Measurements from ENCODE around the gene UBN1.

GRCh38 chr16:4914528-4915225 lies 67.4 kb downstream of the UBN1 start:
- TF ChIP-seq REST (IDR thresholded peaks at IDR 0.05; ENCODE audit: insufficient read depth in 1 of 2, low read depth in 2 of 2, low read length in 2 of 2): no peak
- no peak for TF ChIP-seq POLR2AphosphoS5 (IDR thresholded peaks at IDR 0.05; ENCODE audit: low read depth, low read length)
- TF ChIP-seq SIN3A (IDR thresholded peaks at IDR 0.05; ENCODE audit: borderline replicate concordance, insufficient read depth, low read length): no peak

Measured in PFSK-1 (cell line).